ENCODE data around the gene CRYBA2.

DNA sequence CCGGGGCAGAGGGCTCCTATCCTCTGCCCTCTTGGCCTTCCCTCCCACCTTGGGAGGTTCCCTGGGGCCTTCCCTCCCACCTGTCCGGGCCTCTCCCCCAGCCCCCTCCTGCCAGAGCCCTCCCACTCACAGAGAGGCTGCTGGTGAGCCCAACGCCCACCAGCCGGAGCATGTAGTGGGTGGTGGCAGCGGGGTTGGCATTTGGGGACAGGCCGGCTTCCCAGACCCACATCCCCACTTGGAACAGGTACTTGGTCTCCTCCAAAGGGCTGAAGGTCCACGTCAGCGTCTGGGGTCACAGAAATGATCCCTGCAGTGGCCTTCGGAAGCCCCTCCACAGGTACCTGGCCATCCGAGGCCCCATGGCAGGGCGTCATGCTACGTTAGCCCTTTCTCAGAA lies 28.8 kb upstream of the CRYBA2 start:
- TF ChIP-seq CTCF (IDR thresholded peaks at IDR 0.05) (no peak), SIN3A (IDR thresholded peaks at IDR 0.05; ENCODE audit: borderline replicate concordance, insufficient read depth, low read depth, low read length) (no peak), POLR2AphosphoS5 (IDR thresholded peaks at IDR 0.05; ENCODE audit: low read depth, low read length) (no peak), REST (IDR thresholded peaks at IDR 0.05; ENCODE audit: insufficient read depth in 1 of 2, low read depth in 2 of 2, low read length in 1 of 2) (no peak), TCF7L2 (IDR thresholded peaks at IDR 0.05; ENCODE audit: low read depth, low read length) (no peak)
